ENCODE measurements around the gene CCDC148.
"Not testable (repeated sequence)": the region's sequence is repeated elsewhere in the genome, so short reads cannot be mapped to it uniquely, and the experiment has no call there.

Gene CCDC148

GRCh38 chr2:158346032-158346431 lies 110.5 kb downstream of the CCDC148 start:
- H3K9me3 ChIP-seq (ENCODE audit: low read length) = no peaks in the 10 kb centered on the region
- no peaks in the 10 kb centered on the region for H3K36me3 ChIP-seq (ENCODE audit: insufficient read depth, low read length)
- no peak overlapping the region for H3K9ac ChIP-seq (ENCODE audit: low read length)
- no peaks in the 10 kb centered on the region for H3K4me1 ChIP-seq (ENCODE audit: insufficient read depth, low read length)
- no peak overlapping the region for H3K27ac ChIP-seq (ENCODE audit: low read depth, low read length)
- H3K27me3 ChIP-seq (ENCODE audit: control insufficient read depth in 1 of 2, insufficient read depth in 2 of 2, low read length in 2 of 2) = no peaks in the 10 kb centered on the region
- no peak overlapping the region for H3K4me3 ChIP-seq (ENCODE audit: low read depth in 1 of 2, low read length in 2 of 2)

GRCh38 chr2:158339513-158339912 lies 117.0 kb downstream of the CCDC148 start:
- Histone ChIP-seq H3K9me3 (ENCODE audit: low read length) (no peaks in the 10 kb centered on the region), H3K27me3 (ENCODE audit: control insufficient read depth in 1 of 2, insufficient read depth in 2 of 2, low read length in 2 of 2) (no peaks in the 10 kb centered on the region), H3K36me3 (ENCODE audit: insufficient read depth, low read length) (no peaks in the 10 kb centered on the region), H3K4me1 (ENCODE audit: insufficient read depth, low read length) (no peaks in the 10 kb centered on the region), H3K4me3 (ENCODE audit: low read depth in 1 of 2, low read length in 2 of 2) (no peak overlapping the region), H3K27ac (ENCODE audit: low read depth, low read length) (no peak overlapping the region), H3K9ac (ENCODE audit: low read length) (no peak overlapping the region)

DNA sequence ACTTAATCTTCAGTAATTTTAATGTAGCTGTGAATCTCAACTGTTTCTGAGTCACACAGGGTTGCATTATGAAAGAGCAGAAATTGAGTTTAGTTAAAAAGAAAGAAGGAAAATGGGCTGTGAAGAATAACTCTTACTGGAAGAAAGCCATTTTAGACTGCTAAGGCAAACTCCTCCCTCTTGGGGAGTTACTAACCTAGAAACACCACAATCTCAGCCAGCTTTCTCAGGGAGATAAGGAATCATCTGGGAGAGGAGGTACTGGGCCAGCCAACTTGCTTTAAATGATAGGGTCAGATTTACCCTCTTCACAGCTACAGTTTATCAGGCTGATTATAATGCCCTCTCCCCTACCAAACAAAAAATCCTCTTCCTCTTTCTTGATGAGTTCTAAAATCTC lies 119.5 kb downstream of the CCDC148 start:
- no peaks in the 10 kb centered on the region for H3K36me3 ChIP-seq (ENCODE audit: insufficient read depth, low read length)
- no peaks in the 10 kb centered on the region for H3K4me1 ChIP-seq (ENCODE audit: insufficient read depth, low read length)
- H3K27me3 ChIP-seq (ENCODE audit: control insufficient read depth in 1 of 2, insufficient read depth in 2 of 2, low read length in 2 of 2) = no peaks in the 10 kb centered on the region
- no peak overlapping the region for H3K9ac ChIP-seq (ENCODE audit: low read length)
- no peak overlapping the region for H3K27ac ChIP-seq (ENCODE audit: low read depth, low read length)
- H3K4me3 ChIP-seq (ENCODE audit: low read depth in 1 of 2, low read length in 2 of 2) = no peak overlapping the region
- H3K9me3 ChIP-seq (ENCODE audit: low read length) = no peaks in the 10 kb centered on the region

DNA sequence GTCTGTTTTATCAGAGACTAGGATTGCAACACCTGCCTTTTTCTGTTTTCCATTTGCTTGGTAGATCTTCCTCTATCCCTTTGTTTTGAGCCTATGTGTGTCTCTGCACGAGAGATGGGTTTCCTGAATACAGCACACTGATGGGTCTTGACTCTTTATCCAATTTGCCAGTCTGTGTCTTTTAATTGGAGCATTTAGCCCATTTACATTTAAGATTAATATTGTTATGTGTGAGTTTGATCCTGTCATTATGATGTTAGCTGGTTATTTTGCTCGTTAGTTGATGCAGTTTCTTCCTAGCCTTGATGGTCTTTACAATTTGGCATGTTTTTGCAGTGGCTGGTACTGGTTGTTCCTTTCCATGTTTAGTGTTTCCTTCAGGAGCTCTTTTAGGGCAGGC lies 124.8 kb downstream of the CCDC148 start:
- not testable (repeated sequence) for H3K9me3 ChIP-seq (ENCODE audit: low read length); H3K27ac ChIP-seq (ENCODE audit: low read depth, low read length); H3K27me3 ChIP-seq (ENCODE audit: control insufficient read depth in 1 of 2, insufficient read depth in 2 of 2, low read length in 2 of 2); H3K9ac ChIP-seq (ENCODE audit: low read length); H3K36me3 ChIP-seq (ENCODE audit: insufficient read depth, low read length); H3K4me3 ChIP-seq (ENCODE audit: low read depth in 1 of 2, low read length in 2 of 2); H3K4me1 ChIP-seq (ENCODE audit: insufficient read depth, low read length)

- Histone ChIP-seq H3K9ac (ENCODE audit: low read length) (no peak overlapping the region), H3K27me3 (ENCODE audit: control insufficient read depth in 1 of 2, insufficient read depth in 2 of 2, low read length in 2 of 2) (no peaks in the 10 kb centered on the region), H3K4me1 (ENCODE audit: insufficient read depth, low read length) (no peaks in the 10 kb centered on the region), H3K9me3 (ENCODE audit: low read length) (peaks cover 4% of the 10 kb centered on the region), H3K27ac (ENCODE audit: low read depth, low read length) (no peak overlapping the region), H3K4me3 (ENCODE audit: low read depth in 1 of 2, low read length in 2 of 2) (no peak overlapping the region), H3K36me3 (ENCODE audit: insufficient read depth, low read length) (no peaks in the 10 kb centered on the region)
Observed at GRCh38 chr2:158325782-158326340, 130.7 kb downstream of the CCDC148 start.

- H3K36me3 ChIP-seq (ENCODE audit: insufficient read depth, low read length) = no peaks in the 10 kb centered on the region
- no peak overlapping the region for H3K9ac ChIP-seq (ENCODE audit: low read length)
- peaks cover 4% of the 10 kb centered on the region for H3K9me3 ChIP-seq (ENCODE audit: low read length)
- H3K27me3 ChIP-seq (ENCODE audit: control insufficient read depth in 1 of 2, insufficient read depth in 2 of 2, low read length in 2 of 2) = no peaks in the 10 kb centered on the region
- no peak overlapping the region for H3K27ac ChIP-seq (ENCODE audit: low read depth, low read length)
- no peak overlapping the region for H3K4me3 ChIP-seq (ENCODE audit: low read depth in 1 of 2, low read length in 2 of 2)
- no peaks in the 10 kb centered on the region for H3K4me1 ChIP-seq (ENCODE audit: insufficient read depth, low read length)
Observed at GRCh38 chr2:158325031-158325781, 131.3 kb downstream of the CCDC148 start.

DNA sequence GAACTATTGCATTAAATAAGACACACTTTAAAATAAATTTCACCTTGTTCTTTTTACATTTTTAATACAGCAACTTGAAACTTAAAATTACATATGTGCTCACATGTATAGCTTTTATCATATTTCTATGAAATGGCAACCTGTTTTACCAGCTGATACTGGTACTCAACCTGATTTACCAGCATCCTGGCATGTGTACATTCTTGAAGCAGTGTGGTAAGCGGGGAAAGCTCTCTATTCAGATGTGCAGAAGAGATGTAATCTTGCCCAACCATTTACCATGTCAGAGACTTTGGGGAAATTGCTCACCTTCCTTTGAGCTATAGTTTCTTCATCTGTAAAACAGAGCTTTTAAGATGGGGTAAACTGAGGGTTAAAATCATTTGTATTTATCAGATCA lies 133.2 kb downstream of the CCDC148 start:
- no peaks in the 10 kb centered on the region for H3K4me1 ChIP-seq (ENCODE audit: insufficient read depth, low read length)
- peaks cover 4% of the 10 kb centered on the region for H3K9me3 ChIP-seq (ENCODE audit: low read length)
- H3K27ac ChIP-seq (ENCODE audit: low read depth, low read length) = no peak overlapping the region
- no peak overlapping the region for H3K4me3 ChIP-seq (ENCODE audit: low read depth in 1 of 2, low read length in 2 of 2)
- no peaks in the 10 kb centered on the region for H3K36me3 ChIP-seq (ENCODE audit: insufficient read depth, low read length)
- no peaks in the 10 kb centered on the region for H3K27me3 ChIP-seq (ENCODE audit: control insufficient read depth in 1 of 2, insufficient read depth in 2 of 2, low read length in 2 of 2)
- no peak overlapping the region for H3K9ac ChIP-seq (ENCODE audit: low read length)

- no peaks in the 10 kb centered on the region for H3K27me3 ChIP-seq (ENCODE audit: control insufficient read depth in 1 of 2, insufficient read depth in 2 of 2, low read length in 2 of 2)
- no peaks in the 10 kb centered on the region for H3K36me3 ChIP-seq (ENCODE audit: insufficient read depth, low read length)
- no peak overlapping the region for H3K9ac ChIP-seq (ENCODE audit: low read length)
- H3K4me3 ChIP-seq (ENCODE audit: low read depth in 1 of 2, low read length in 2 of 2) = no peak overlapping the region
- no peaks in the 10 kb centered on the region for H3K4me1 ChIP-seq (ENCODE audit: insufficient read depth, low read length)
- H3K27ac ChIP-seq (ENCODE audit: low read depth, low read length) = no peak overlapping the region
- H3K9me3 ChIP-seq (ENCODE audit: low read length) = no peaks in the 10 kb centered on the region
Observed at GRCh38 chr2:158321264-158321663, 135.3 kb downstream of the CCDC148 start.

DNA sequence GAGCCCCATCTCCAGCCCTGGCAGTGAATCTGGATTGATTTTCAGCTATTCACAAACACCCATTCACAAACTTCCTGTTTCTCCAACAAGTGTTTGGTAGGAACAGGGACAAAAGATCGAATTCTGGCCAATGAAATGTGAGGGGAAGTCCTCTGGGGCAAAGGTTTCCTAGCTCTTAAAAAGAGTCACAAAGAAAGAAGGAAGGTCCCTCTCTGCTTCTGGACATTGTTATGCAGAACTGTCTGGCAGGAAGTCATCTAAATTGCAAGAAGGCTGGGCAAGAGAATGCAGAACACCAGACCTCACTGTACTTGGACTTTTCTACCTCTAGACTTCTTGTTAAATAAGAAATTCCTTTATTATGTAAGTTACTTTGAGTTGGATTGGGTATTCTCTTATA lies 137.3 kb downstream of the CCDC148 start:
- no peaks in the 10 kb centered on the region for H3K9me3 ChIP-seq (ENCODE audit: low read length)
- no peaks in the 10 kb centered on the region for H3K4me1 ChIP-seq (ENCODE audit: insufficient read depth, low read length)
- H3K36me3 ChIP-seq (ENCODE audit: insufficient read depth, low read length) = no peaks in the 10 kb centered on the region
- no peak overlapping the region for H3K27ac ChIP-seq (ENCODE audit: low read depth, low read length)
- no peak overlapping the region for H3K9ac ChIP-seq (ENCODE audit: low read length)
- no peaks in the 10 kb centered on the region for H3K27me3 ChIP-seq (ENCODE audit: control insufficient read depth in 1 of 2, insufficient read depth in 2 of 2, low read length in 2 of 2)
- H3K4me3 ChIP-seq (ENCODE audit: low read depth in 1 of 2, low read length in 2 of 2) = no peak overlapping the region

- H3K36me3 ChIP-seq (ENCODE audit: insufficient read depth, low read length) = no peaks in the 10 kb centered on the region
- H3K4me1 ChIP-seq (ENCODE audit: insufficient read depth, low read length) = no peaks in the 10 kb centered on the region
- H3K27me3 ChIP-seq (ENCODE audit: control insufficient read depth in 1 of 2, insufficient read depth in 2 of 2, low read length in 2 of 2) = no peaks in the 10 kb centered on the region
- H3K9me3 ChIP-seq (ENCODE audit: low read length) = no peaks in the 10 kb centered on the region
- H3K27ac ChIP-seq (ENCODE audit: low read depth, low read length) = no peak overlapping the region
- no peak overlapping the region for H3K4me3 ChIP-seq (ENCODE audit: low read depth in 1 of 2, low read length in 2 of 2)
- no peak overlapping the region for H3K9ac ChIP-seq (ENCODE audit: low read length)
Observed at GRCh38 chr2:158317642-158318041, 138.9 kb downstream of the CCDC148 start.

GRCh38 chr2:158315803-158316414 lies 140.6 kb downstream of the CCDC148 start:
- no peaks in the 10 kb centered on the region for H3K27me3 ChIP-seq (ENCODE audit: control insufficient read depth in 1 of 2, insufficient read depth in 2 of 2, low read length in 2 of 2)
- no peaks in the 10 kb centered on the region for H3K9me3 ChIP-seq (ENCODE audit: low read length)
- no peak overlapping the region for H3K27ac ChIP-seq (ENCODE audit: low read depth, low read length)

GRCh38 chr2:158315000-158315399 lies 141.6 kb downstream of the CCDC148 start:
- Histone ChIP-seq H3K27me3 (ENCODE audit: control insufficient read depth in 1 of 2, insufficient read depth in 2 of 2, low read length in 2 of 2) (no peaks in the 10 kb centered on the region), H3K9me3 (ENCODE audit: low read length) (no peaks in the 10 kb centered on the region), H3K27ac (ENCODE audit: low read depth, low read length) (no peak overlapping the region), H3K4me1 (ENCODE audit: insufficient read depth, low read length) (no peaks in the 10 kb centered on the region), H3K4me3 (ENCODE audit: low read depth in 1 of 2, low read length in 2 of 2) (no peak overlapping the region), H3K9ac (ENCODE audit: low read length) (no peak overlapping the region), H3K36me3 (ENCODE audit: insufficient read depth, low read length) (no peaks in the 10 kb centered on the region)

More at GRCh38 chr2:158315803-158316414, 140.6 kb downstream of the CCDC148 start:
- Histone ChIP-seq H3K9ac (ENCODE audit: low read length) (no peak overlapping the region), H3K4me3 (ENCODE audit: low read depth in 1 of 2, low read length in 2 of 2) (no peak overlapping the region), H3K36me3 (ENCODE audit: insufficient read depth, low read length) (no peaks in the 10 kb centered on the region), H3K4me1 (ENCODE audit: insufficient read depth, low read length) (no peaks in the 10 kb centered on the region)

All from muscle layer of colon (tissue), 2 donors.